ENCODE results near the gene KIR2DL4. TPM values are rescaled to one million over a fixed set of nuclear protein-coding genes. Genes with fewer than 3 reads are reported as not detected.
"Not testable (repeated sequence)": the region's sequence is repeated elsewhere in the genome, so short reads cannot be mapped to it uniquely, and the experiment has no call there.

The KIR2DL4 gene
- total RNA-seq, 1 experiment from 2014 or later: not detected

DNA sequence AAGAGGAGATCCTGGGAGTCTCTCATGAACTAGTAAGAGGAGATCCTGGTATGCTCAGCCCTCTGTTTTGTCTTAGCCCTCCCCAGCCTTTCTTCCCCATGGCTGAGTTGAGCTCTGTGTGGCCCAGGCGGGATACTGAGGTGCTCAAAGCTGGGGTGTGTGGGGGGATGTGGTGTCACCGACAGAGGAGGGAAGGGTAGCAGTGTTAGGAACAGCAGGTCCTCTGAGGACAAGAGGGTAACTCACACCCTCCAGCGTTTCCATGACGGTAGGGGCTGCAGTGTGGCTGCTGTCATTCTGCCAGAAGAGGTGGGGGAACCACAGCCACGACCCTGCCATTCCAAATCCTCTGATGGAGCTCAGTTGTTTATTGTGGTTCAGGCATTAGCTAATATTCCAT is 691 bp downstream of the KIR2DL4 start:
- no peak for DNase-seq (ENCODE audit: low read depth)

DNA sequence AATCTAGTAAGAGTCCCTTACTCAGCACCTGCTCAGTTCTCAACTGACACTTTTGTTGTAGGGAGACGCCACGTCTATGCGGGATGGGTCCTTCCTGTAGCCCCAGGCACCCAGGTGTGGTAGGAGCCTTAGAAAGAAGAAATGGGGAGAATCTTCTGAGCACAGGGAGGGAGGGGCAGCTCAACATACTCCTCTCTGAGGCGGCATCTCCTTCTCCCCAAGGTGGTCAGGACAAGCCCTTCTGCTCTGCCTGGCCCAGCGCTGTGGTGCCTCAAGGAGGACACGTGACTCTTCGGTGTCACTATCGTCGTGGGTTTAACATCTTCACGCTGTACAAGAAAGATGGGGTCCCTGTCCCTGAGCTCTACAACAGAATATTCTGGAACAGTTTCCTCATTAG is 1.2 kb downstream of the KIR2DL4 start:
- no peak for DNase-seq (ENCODE audit: low read depth)

DNA sequence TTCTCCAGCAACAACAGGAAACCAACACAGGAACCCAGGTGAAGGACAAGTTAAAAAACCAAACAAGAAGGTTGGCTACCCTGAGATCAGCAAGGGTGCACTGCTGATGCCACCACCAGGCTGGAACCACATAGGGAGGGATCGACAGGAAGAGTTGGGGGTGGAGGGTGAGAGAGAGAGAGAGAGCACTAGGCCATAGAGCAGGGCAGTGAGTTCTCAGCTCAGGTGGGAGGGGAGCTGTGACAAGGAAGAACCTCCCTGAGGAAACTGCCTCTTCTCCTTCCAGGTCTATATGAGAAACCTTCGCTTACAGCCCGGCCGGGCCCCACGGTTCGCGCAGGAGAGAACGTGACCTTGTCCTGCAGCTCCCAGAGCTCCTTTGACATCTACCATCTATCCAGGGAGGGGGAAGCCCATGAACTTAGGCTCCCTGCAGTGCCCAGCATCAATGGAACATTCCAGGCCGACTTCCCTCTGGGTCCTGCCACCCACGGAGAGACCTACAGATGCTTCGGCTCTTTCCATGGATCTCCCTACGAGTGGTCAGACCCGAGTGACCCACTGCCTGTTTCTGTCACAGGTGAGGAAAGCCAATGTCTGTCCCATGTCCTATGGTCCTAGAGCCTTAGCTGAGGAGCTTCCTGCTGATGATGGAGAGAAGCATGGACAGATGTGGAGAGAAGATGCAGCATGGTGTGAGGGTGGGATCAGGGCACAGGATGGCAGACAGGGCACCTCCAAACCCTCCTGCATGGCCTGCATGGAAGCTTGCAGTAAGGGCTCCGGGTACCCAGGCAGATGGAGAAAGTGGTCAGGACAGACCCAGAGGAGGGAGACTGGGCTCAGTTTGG is 2.5 kb downstream of the KIR2DL4 start:
- no peak for DNase-seq (ENCODE audit: low read depth)

DNA sequence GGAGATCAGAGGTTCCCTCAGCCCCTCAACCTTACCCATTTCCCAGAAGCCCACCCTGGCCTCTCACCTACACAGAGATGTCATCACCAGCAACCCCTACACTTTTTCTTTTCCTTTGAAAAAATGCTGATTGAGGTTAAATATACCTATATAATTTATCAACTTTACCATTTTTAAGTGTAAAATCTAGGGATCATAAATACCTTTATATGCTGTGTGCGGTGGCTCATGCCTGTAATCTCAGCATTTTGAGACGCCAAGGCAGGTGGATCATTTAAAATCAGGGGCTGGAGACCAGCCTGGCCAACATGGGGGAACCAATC is 3.1 kb downstream of the KIR2DL4 start:
- DNase-seq (ENCODE audit: low read depth): no peak

DNA sequence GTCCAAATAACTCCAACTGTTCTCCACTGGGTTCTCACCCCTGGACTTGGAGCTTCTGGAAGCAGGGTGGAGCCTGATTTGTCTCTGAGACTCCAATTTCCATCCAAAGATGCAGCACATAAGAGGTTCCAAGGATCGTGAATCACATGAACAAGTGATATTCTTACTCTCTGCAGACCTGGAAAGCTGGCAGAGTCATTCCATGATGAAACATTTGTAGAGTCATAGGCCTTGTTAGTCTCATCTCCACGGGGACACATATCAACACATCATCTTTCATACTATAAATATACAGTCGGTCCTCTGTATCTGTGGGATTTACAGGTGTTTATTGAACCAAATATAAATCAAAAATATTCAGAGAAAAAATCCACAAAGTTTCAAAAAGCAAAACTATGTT is 11.2 kb downstream of the KIR2DL4 start:
- not testable (repeated sequence) for DNase-seq (ENCODE audit: low read depth)

DNA sequence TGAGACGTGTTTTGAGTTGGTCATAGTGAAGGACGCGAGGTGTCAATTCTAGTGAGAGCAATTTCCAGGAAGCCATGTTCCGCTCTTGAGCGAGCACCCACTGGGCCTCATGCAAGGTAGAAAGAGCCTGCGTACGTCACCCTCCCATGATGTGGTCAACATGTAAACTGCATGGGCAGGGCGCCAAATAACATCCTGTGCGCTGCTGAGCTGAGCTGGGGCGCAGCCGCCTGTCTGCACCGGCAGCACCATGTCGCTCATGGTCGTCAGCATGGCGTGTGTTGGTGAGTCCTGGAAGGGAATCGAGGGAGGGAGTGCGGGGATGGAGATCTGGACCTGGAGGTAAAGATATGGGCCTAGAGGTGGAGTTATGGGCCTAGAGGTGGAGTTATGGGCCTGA is 12.8 kb downstream of the KIR2DL4 start, which contains the start of gene KIR3DL1:
TSS of gene KIR3DL1 (plus strand) at position 218 of the 400 bp plus-strand sequence.
- not testable (repeated sequence) for DNase-seq (ENCODE audit: low read depth)

DNA sequence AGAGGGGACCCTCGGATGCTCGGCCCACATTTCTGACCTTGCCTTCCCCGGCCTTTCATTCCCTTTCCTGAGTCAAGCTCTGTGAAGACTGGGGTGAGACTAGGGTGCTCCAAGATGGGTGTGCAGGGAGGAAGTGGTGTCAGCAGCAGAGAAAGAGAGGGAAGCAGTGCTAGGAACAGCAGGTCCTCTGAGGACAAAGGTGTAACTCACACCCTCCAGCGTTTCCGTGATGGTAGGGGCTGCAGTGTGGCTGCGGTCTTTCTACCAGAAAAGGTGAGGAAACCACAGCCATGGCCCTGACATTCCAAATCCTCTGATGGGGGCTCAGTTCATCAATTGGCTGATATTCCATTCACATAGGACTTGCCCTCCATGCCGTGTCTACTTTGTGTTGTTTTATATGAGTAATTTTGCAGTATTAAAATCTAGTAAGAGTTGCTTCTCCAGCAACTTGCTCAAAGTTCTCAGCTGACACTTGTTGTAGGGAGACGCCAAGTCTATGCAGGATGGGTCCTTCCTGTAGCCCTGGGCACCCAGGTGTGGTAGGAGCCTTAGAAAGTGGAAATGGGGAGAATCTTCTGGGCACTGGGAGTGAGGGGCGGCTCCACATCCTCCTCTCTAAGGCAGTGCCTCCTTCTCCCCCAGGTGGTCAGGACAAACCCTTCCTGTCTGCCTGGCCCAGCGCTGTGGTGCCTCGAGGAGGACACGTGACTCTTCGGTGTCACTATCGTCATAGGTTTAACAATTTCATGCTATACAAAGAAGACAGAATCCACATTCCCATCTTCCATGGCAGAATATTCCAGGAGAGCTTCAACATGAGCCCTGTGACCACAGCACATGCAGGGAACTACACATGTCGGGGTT is 14.5 kb downstream of the KIR2DL4 start:
- no peak for DNase-seq (ENCODE audit: low read depth)

DNA sequence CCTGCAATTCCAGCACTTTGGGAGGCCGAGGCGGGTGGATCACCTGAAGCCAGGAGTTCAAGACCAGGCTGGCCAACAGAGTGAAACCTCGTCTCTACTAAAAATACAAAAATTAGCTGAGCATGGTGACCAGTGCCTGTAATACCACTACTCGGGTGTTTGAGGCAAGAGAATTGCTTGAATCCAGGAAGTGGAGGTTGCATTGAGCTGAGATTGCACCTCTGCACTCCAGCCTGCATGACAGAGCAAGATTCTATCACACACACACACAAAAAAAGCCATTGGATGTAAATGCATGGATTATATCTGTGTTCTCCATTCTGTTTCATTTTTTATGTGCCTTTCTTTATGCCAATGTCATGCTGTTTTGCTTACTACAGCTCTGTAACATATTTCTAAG is 21.0 kb downstream of the KIR2DL4 start:
- DNase-seq (ENCODE audit: low read depth): not testable (repeated sequence)

DNA sequence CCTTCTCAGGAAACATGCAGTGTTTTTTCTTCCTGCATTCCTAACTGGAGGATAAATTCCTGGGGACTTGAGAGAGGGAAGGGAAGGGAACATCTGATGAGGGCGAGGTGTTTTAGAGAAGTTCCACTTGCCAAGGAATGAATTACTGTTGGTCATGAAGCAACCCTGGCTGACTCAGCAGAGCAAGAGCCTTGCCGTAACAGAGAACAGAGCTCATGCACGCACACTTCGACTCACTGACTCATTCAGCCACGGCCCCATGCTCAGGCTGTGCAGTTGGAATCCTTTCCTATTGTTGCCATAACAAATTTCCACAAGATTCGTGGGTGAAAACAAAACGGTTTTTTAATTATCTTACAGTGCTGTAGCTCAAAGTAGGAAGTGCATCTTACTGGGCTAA is 21.9 kb downstream of the KIR2DL4 start:
- not testable (repeated sequence) for DNase-seq (ENCODE audit: low read depth)

DNA sequence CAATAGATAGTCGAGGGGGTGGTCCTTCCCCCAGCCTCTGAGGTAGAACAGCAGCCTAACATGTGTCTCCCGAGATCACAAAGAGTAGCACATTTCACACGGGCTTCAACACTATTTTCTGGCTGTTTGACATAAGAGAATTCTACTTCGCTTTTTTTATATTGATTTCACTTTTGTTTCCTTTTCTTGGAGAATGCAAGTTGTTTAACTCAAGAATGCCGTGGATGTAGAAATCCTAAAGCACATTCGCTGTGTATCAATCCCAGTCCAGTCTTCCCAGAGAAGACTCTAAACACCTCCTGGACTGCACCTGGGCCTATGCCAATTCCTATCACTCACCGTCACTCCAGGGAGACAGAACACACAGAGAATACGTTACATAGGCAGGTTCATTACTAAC is 24.7 kb downstream of the KIR2DL4 start:
- not testable (repeated sequence) for DNase-seq (ENCODE audit: low read depth)

DNA sequence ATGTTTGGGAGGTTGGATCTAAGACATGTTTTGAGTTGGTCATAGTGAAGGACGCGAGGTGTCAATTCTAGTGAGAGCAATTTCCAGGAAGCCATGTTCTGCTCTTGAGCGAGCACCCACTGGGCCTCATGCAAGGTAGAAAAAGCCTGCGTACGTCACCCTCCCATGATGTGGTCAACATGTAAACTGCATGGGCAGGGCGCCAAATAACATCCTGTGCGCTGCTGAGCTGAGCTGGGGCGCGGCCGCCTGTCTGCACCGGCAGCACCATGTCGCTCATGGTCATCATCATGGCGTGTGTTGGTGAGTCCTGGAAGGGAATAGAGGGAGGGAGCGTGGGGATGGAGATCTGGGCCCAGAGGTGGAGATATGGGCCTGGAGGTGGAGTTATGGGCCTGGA is 29.1 kb downstream of the KIR2DL4 start, which contains the start of gene KIR2DS4:
TSS of gene KIR2DS4 (plus strand) at position 181 of the 400 bp plus-strand sequence.
- not testable (repeated sequence) for DNase-seq (ENCODE audit: low read depth)

DNA sequence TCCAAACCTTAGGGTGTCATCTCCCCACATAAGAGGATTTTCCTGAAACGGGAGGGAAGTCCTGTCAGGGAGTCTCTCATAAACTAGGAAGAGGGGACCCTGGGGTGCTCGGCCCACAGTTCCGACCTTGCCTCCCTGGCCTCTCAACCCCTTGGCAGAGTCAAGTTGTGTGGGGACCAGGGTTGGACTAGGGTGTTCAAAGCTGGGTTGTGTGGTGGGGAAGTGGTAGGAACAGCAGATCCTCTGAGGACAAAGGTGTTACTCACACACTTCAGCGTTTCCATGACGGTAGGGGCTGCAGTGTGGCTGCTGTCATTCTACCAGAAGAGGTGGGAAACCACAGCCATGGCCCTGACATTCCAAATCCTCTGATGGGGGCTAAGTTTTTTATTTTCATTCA is 31.7 kb downstream of the KIR2DL4 start:
- not testable (repeated sequence) for DNase-seq (ENCODE audit: low read depth)

DNA sequence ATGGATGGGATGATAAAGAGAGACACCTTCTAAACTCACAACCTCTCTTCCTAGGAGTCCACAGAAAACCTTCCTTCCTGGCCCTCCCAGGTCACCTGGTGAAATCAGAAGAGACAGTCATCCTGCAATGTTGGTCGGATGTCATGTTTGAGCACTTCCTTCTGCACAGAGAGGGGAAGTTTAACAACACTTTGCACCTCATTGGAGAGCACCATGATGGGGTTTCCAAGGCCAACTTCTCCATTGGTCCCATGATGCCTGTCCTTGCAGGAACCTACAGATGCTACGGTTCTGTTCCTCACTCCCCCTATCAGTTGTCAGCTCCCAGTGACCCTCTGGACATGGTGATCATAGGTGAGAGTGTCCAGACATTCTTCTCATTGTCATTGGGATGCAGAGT is 34.1 kb downstream of the KIR2DL4 start:
- DNase-seq (ENCODE audit: low read depth): not testable (repeated sequence)

DNA sequence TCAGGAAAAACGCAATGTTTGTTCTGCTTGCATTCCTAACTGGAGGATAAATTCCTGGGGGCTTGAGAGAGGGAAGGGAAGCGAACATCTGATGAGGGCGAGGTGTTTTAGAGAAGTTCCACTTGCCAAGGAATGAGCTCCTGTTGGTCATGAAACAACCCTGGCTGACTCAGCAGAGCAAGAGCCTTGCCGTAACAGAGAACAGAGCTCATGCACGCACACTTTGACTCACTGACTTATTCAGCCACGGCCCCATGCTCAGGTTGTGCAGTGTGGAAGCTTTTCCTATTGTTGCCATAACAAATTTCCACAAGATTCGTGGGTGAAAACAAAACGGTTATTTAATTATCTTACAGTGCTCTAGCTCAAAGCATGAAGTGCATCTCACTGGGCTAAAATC is 39.8 kb downstream of the KIR2DL4 start:
- not testable (repeated sequence) for DNase-seq (ENCODE audit: low read depth)

DNA sequence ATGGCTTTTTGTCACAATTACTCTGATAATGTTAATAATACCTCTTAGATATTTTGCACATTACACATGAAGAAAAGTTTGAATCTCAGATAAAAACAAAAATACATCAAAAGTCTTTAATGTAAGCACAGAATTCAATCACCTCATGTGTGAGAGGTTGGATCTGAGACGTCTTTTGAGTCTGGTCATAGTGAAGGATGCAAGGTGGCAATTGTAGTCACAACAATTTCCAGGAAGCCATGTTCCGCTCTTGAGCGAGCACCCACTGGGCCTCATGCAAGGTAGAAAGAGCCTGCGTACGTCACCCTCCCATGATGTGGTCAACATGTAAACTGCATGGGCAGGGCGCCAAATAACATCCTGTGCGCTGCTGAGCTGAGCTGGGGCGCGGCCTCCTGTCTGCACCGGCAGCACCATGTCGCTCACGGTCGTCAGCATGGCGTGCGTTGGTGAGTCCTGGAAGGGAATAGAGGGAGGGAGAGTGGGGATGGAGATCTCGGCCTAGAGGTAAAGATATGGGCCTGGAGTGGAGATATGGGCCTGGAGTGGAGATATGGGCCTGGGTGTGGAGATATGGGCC is 46.7 kb downstream of the KIR2DL4 start, which contains the start of gene KIR3DL2:
TSS of gene KIR3DL2 (plus strand) at position 383 of the 580 bp plus-strand sequence. CDS start at position 416, 33 bp downstream.
- DNase-seq (ENCODE audit: low read depth): not testable (repeated sequence)

DNA sequence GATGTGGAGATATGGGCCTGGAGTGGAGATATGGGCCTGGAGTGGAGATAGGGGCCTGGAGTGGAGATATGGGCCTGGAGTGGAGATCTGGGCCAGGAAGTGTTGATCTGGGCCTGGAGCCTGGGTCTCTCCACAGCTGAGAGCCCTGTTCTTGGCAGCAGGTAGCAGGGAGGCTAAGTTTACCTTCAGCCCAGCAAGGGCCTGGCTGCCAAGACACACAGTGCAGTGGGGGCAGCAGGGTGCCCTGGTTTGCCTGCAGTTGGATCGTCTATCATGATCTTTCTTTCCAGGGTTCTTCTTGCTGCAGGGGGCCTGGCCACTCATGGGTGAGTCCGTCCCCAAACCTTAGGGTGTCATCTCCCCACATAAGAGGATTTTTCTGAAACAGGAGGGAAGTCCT is 47.5 kb downstream of the KIR2DL4 start:
- DNase-seq (ENCODE audit: low read depth): no peak

DNA sequence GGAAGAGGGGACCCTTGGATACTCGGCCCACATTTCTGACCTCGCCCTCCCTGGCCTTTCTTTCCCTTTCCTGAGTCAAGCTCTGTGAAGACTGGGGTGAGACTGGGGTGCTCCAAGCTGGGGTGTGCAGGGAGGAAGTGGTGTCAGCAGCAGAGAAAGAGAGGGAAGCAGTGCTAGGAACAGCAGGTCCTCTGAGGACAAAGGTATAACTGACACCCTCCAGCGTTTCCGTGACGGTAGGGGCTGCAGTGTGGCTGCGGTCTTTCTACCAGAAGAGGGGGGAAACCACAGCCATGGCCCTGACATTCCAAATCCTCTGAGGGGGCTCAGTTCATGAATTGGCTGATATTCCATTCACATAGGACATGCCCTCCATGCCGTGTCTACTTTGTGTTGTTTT is 47.9 kb downstream of the KIR2DL4 start:
- DNase-seq (ENCODE audit: low read depth): no peak

DNA sequence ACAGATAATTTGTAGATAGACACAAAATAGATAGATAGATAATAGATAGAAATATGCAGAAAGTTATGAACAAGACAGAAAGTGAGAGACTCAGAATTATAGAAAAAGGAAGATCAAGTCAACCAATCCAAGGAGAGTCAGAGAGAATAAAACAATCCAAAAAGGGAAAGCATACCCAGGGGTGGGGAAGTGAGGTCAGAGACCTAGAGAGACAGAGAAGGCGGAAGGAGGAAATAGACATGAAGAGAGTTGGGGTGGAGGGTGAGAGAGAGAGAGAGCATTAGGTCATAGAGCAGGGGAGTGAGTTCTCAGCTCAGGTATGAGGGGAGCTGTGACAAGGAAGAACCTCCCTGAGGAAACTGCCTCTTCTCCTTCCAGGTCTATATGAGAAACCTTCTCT is 51.8 kb downstream of the KIR2DL4 start:
- not testable (repeated sequence) for DNase-seq (ENCODE audit: low read depth)

DNA sequence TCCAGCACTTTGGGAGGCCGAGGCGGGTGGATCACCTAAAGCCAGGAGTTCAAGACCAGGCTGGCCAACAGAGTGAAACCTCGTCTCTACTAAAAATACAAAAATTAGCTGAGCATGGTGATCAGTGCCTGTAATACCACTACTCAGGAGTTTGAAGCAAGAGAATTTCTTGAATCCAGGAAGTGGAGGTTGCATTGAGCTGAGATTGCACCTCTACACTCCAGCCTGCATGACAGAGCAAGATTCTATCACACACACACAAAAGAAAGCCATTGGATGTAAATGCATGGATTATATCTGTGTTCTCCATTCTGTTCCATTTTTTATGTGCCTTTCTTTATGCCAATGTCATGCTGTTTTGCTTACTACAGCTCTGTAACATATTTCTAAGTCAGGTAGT is 55.1 kb downstream of the KIR2DL4 start:
- not testable (repeated sequence) for DNase-seq (ENCODE audit: low read depth)

DNA sequence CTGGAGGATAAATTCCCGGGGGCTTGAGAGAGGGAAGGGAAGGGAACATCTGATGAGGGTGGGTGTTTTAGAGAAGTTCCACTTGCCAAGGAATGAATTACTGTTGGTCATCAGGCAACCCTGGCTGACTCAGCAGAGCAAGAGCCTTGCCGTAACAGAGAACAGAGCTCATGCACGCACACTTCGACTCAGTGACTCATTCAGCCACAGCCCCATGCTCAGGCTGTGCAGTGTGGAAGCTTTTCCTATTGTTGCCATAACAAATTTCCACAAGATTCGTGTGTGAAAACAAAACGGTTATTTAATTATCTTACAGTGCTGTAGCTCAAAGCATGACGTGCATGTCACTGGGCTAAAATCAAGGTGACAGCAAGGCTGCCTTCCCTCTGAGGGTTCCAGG is 56.0 kb downstream of the KIR2DL4 start:
- DNase-seq (ENCODE audit: low read depth): peak; percentile 5

DNA sequence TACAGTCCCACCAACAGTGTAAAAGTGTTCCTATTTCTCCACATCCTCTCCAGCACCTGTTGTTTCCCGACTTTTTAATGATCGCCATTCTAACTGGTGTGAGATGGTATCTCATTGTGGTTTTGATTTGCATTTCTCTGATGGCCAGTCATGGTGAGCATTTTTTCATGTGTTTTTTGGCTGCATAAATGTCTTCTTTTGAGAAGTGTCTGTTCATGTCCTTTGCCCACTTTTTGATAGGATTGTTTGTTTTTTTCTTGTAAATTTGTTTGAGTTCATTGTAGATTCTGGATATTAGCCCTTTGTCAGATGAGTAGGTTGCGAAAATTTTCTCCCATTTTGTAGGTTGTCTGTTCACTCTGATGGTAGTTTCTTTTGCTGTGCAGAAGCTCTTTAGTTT is 60.0 kb downstream of the KIR2DL4 start:
- not testable (repeated sequence) for DNase-seq (ENCODE audit: low read depth)
